GM23338 (cell line): Measurements from ENCODE around the gene PNP.

ENCODE experiments used
- CREB1 ChIP-seq: fragments of 250-450 bp; sonication (Bioruptor Pico); IDR thresholded peaks from 2 replicates; pipeline ENCODE4 v1.5.0; 2020; ENCODE audit warnings: low read depth, mild to moderate bottlenecking, moderate library complexity
- CTCF ChIP-seq, 2 experiments: fragments of 200-600 bp in 1 of 2; sonication (generic) in 1 of 2; conservative IDR thresholded peaks; 2 replicates each; pipeline versions ENCODE4 v1.5.1 to v1.6.1; 2016 to 2017; ENCODE audit warnings: antibody characterized with exemption in 2 of 2, low read depth in 2 of 2, mild to moderate bottlenecking in 2 of 2, moderate library complexity in 1 of 2
- ETS1 ChIP-seq: IDR thresholded peaks from 2 replicates; pipeline ENCODE4 v1.6.1; 2016; ENCODE audit warnings: antibody characterized with exemption
- EZH2 ChIP-seq: fragments of 200-600 bp; sonication (generic); IDR thresholded peaks from one replicate; pipeline ENCODE4 v1.8.0; 2017; ENCODE audit warnings: antibody characterized with exemption, mild to moderate bottlenecking, low read depth; ENCODE audit not compliant: unreplicated experiment
- EZH2phosphoT487 ChIP-seq: fragments of 200-600 bp; sonication (generic); IDR thresholded peaks from one replicate; pipeline ENCODE4 v1.8.1; 2018; ENCODE audit warnings: antibody characterized with exemption; ENCODE audit not compliant: unreplicated experiment
- JUNB ChIP-seq: IDR thresholded peaks from one replicate; pipeline ENCODE4 v1.6.1; 2016; ENCODE audit warnings: antibody characterized with exemption; ENCODE audit not compliant: unreplicated experiment
- NANOG ChIP-seq: IDR thresholded peaks from 2 replicates; pipeline ENCODE4 v1.6.1; 2016; ENCODE audit warnings: antibody characterized with exemption, borderline replicate concordance
- POLR2AphosphoS5 ChIP-seq: IDR thresholded peaks from 2 replicates; pipeline ENCODE4 v1.6.1; 2016; ENCODE audit warnings: antibody characterized with exemption, low read depth
- REST ChIP-seq: IDR thresholded peaks from one replicate; pipeline ENCODE4 v1.6.1; 2018; ENCODE audit warnings: antibody characterized with exemption; ENCODE audit not compliant: unreplicated experiment
- STAT1 ChIP-seq: IDR thresholded peaks from one replicate; pipeline ENCODE4 v1.6.1; 2016; ENCODE audit warnings: antibody characterized with exemption; ENCODE audit not compliant: unreplicated experiment
- ZNF114 ChIP-seq: fragments of 250-450 bp; sonication (Bioruptor Pico); IDR thresholded peaks from 2 replicates; pipeline ENCODE4 v1.5.0; 2020; ENCODE audit warnings: mild to moderate bottlenecking, moderate library complexity
- ZNF331 ChIP-seq: fragments of 250-450 bp; sonication (Bioruptor Pico); IDR thresholded peaks from 2 replicates; pipeline ENCODE4 v1.5.0; 2020; ENCODE audit warnings: low read depth, mild to moderate bottlenecking, moderate library complexity
- TF ChIP-seq, protein P1 (sequence below): fragments of 250-450 bp; sonication (Bioruptor Pico); IDR thresholded peaks from 2 replicates; pipeline ENCODE4 v1.5.0; 2020; ENCODE audit warnings: mild to moderate bottlenecking, moderate library complexity

DNA sequence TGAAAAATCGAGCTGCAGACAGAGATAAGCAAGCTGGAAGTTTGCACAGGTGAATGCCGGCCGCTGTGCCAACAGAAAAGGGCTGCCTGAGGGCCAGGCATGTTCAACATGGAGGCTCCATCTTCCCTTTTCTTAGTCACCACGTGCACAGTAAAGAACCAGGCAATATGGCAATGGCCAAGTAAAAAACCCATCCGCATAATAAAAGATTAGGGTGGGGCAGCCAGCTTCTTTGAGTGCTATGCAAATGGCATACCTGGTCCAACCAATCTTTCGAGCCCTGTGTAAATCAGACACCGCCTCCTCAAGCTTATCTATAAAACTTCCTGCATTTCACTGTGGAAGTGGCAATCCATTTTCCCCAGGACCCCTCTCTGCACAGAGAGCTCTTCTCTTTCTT, 16.7 kb downstream of the PNP start:
- TF ChIP-seq CTCF (conservative IDR thresholded peaks at IDR 0.05; ENCODE audit: low read depth in 2 of 2) (no peak), ZNF331 (CRISPR knock-in tag) (no peak), ETS1 (no peak), POLR2AphosphoS5 (no peak), EZH2 (no peak), EZH2phosphoT487 (no peak), CREB1 (CRISPR knock-in tag) (no peak), REST (no peak), STAT1 (no peak), JUNB (no peak), NANOG (no peak), ZNF114 (CRISPR knock-in tag) (no peak)
- TF ChIP-seq, protein P1, sequence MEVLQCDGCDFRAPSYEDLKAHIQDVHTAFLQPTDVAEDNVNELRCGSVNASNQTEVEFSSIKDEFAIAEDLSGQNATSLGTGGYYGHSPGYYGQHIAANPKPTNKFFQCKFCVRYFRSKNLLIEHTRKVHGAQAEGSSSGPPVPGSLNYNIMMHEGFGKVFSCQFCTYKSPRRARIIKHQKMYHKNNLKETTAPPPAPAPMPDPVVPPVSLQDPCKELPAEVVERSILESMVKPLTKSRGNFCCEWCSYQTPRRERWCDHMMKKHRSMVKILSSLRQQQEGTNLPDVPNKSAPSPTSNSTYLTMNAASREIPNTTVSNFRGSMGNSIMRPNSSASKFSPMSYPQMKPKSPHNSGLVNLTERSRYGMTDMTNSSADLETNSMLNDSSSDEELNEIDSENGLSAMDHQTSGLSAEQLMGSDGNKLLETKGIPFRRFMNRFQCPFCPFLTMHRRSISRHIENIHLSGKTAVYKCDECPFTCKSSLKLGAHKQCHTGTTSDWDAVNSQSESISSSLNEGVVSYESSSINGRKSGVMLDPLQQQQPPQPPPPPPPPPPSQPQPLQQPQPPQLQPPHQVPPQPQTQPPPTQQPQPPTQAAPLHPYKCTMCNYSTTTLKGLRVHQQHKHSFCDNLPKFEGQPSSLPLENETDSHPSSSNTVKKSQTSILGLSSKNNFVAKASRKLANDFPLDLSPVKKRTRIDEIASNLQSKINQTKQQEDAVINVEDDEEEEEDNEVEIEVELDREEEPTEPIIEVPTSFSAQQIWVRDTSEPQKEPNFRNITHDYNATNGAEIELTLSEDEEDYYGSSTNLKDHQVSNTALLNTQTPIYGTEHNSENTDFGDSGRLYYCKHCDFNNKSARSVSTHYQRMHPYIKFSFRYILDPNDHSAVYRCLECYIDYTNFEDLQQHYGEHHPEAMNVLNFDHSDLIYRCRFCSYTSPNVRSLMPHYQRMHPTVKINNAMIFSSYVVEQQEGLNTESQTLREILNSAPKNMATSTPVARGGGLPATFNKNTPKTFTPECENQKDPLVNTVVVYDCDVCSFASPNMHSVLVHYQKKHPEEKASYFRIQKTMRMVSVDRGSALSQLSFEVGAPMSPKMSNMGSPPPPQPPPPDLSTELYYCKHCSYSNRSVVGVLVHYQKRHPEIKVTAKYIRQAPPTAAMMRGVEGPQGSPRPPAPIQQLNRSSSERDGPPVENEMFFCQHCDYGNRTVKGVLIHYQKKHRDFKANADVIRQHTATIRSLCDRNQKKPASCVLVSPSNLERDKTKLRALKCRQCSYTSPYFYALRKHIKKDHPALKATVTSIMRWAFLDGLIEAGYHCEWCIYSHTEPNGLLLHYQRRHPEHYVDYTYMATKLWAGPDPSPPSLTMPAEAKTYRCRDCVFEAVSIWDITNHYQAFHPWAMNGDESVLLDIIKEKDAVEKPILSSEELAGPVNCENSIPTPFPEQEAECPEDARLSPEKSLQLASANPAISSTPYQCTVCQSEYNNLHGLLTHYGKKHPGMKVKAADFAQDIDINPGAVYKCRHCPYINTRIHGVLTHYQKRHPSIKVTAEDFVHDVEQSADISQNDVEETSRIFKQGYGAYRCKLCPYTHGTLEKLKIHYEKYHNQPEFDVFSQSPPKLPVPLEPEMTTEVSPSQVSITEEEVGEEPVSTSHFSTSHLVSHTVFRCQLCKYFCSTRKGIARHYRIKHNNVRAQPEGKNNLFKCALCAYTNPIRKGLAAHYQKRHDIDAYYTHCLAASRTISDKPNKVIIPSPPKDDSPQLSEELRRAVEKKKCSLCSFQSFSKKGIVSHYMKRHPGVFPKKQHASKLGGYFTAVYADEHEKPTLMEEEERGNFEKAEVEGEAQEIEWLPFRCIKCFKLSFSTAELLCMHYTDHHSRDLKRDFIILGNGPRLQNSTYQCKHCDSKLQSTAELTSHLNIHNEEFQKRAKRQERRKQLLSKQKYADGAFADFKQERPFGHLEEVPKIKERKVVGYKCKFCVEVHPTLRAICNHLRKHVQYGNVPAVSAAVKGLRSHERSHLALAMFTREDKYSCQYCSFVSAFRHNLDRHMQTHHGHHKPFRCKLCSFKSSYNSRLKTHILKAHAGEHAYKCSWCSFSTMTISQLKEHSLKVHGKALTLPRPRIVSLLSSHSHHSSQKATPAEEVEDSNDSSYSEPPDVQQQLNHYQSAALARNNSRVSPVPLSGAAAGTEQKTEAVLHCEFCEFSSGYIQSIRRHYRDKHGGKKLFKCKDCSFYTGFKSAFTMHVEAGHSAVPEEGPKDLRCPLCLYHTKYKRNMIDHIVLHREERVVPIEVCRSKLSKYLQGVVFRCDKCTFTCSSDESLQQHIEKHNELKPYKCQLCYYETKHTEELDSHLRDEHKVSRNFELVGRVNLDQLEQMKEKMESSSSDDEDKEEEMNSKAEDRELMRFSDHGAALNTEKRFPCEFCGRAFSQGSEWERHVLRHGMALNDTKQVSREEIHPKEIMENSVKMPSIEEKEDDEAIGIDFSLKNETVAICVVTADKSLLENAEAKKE (CRISPR knock-in tag), result no peak
